ENCODE data around the gene RAPGEF1.
A peak's percentile ranks its signal among the peaks of the same experiment; 100 is the strongest.

The RAPGEF1 gene

DNA sequence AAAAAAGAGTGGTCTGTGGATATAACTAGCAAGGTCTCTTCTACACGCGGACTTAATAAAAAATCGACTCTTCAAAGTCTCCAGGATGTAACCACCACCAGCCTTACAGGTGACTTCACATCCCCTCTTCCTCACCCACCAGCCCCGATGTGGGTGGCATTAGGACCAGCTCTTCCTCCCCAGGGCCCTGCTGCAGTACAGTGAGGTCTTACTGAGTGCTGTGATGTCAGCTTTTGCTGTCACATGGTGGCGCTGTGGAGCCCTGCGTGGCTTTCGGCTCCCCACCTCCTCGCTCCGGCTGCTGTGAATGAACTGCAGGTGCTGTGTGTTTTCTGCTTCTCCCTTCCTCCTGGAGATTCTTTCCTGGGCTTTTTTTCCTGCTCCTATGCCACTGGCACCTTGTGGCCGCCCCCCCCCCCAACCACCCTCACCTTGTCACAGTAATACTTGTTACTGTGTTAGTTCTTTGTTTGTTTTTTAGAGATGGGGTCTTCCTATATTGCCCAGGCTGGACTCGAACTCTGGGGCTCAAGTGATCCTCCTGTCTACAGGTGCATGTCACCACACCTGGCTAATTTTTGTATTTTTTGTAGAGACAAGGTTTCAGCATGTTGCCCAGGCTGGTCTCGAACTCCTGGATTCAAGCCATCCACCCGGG, 15.8 kb upstream of the RAPGEF1 start (continued):
- TF ChIP-seq TSHZ1 (tag by site-specific recombination; IDR thresholded peaks at IDR 0.05; ENCODE audit: borderline replicate concordance) (no peak), ZNF394 (tag by site-specific recombination; IDR thresholded peaks at IDR 0.05; ENCODE audit: borderline replicate concordance) (peak; percentile 54; the same call in 1 of the 2 replicates), ZNF600 (tag by site-specific recombination; IDR thresholded peaks at IDR 0.05) (0 out of 2 replicates have a peak, but pooled peaks have one; percentile 57), PRDM1 (tag by site-specific recombination; IDR thresholded peaks at IDR 0.05) (no peak), ZNF660 (tag by site-specific recombination; IDR thresholded peaks at IDR 0.05) (peak; percentile 57; the same call in 1 of the 2 replicates), ZNF354C (tag by site-specific recombination; IDR thresholded peaks at IDR 0.05; ENCODE audit: borderline replicate concordance, low read depth) (no peak), ZNF510 (tag by site-specific recombination; IDR thresholded peaks at IDR 0.05; ENCODE audit: insufficient replicate concordance) (no peak), ZNF133 (tag by site-specific recombination; IDR thresholded peaks at IDR 0.05) (no peak), ZNF585B (tag by site-specific recombination; IDR thresholded peaks at IDR 0.05) (no peak), ZFHX2 (tag by site-specific recombination; conservative IDR thresholded peaks at IDR 0.05) (peak; percentile 59), ZNF132 (tag by site-specific recombination; IDR thresholded peaks at IDR 0.05; ENCODE audit: borderline replicate concordance) (no peak), ZNF146 (tag by site-specific recombination; IDR thresholded peaks at IDR 0.05) (no peak), PBX3 (CRISPR knock-in tag; IDR thresholded peaks at IDR 0.05) (no peak), ZNF623 (tag by site-specific recombination; IDR thresholded peaks at IDR 0.05) (no peak), KLF9 (tag by site-specific recombination; IDR thresholded peaks at IDR 0.05; ENCODE audit: low read depth) (no peak), ZNF76 (tag by site-specific recombination; IDR thresholded peaks at IDR 0.05; ENCODE audit: borderline replicate concordance, low read depth) (no peak), ZNF837 (tag by site-specific recombination; IDR thresholded peaks at IDR 0.05) (no peak), ZNF677 (tag by site-specific recombination; IDR thresholded peaks at IDR 0.05) (no peak), PRDM6 (tag by site-specific recombination; IDR thresholded peaks at IDR 0.05) (no peak), ZNF350 (tag by site-specific recombination; IDR thresholded peaks at IDR 0.05) (no peak), ZNF610 (tag by site-specific recombination; IDR thresholded peaks at IDR 0.05; ENCODE audit: borderline replicate concordance) (no peak), ZNF341 (tag by site-specific recombination; IDR thresholded peaks at IDR 0.05; ENCODE audit: low read depth) (no peak), ZNF654 (tag by site-specific recombination; IDR thresholded peaks at IDR 0.05; ENCODE audit: low read depth) (peak; percentile 79), ZNF830 (tag by site-specific recombination; IDR thresholded peaks at IDR 0.05; ENCODE audit: low read depth) (no peak), TCF7L2 (IDR thresholded peaks at IDR 0.05; ENCODE audit: borderline replicate concordance, low read depth, low read length) (no peak), ZNF561 (tag by site-specific recombination; IDR thresholded peaks at IDR 0.05; ENCODE audit: borderline replicate concordance) (no peak), ZBTB48 (tag by site-specific recombination; IDR thresholded peaks at IDR 0.05) (no peak)
- TF ChIP-seq, protein P1, sequence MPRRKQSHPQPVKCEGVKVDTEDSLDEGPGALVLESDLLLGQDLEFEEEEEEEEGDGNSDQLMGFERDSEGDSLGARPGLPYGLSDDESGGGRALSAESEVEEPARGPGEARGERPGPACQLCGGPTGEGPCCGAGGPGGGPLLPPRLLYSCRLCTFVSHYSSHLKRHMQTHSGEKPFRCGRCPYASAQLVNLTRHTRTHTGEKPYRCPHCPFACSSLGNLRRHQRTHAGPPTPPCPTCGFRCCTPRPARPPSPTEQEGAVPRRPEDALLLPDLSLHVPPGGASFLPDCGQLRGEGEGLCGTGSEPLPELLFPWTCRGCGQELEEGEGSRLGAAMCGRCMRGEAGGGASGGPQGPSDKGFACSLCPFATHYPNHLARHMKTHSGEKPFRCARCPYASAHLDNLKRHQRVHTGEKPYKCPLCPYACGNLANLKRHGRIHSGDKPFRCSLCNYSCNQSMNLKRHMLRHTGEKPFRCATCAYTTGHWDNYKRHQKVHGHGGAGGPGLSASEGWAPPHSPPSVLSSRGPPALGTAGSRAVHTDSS (tag by site-specific recombination; IDR thresholded peaks at IDR 0.05), result no peak
- TF ChIP-seq, protein P2, sequence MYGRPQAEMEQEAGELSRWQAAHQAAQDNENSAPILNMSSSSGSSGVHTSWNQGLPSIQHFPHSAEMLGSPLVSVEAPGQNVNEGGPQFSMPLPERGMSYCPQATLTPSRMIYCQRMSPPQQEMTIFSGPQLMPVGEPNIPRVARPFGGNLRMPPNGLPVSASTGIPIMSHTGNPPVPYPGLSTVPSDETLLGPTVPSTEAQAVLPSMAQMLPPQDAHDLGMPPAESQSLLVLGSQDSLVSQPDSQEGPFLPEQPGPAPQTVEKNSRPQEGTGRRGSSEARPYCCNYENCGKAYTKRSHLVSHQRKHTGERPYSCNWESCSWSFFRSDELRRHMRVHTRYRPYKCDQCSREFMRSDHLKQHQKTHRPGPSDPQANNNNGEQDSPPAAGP (tag by site-specific recombination; IDR thresholded peaks at IDR 0.05), result no peak
- TF ChIP-seq, protein P3, sequence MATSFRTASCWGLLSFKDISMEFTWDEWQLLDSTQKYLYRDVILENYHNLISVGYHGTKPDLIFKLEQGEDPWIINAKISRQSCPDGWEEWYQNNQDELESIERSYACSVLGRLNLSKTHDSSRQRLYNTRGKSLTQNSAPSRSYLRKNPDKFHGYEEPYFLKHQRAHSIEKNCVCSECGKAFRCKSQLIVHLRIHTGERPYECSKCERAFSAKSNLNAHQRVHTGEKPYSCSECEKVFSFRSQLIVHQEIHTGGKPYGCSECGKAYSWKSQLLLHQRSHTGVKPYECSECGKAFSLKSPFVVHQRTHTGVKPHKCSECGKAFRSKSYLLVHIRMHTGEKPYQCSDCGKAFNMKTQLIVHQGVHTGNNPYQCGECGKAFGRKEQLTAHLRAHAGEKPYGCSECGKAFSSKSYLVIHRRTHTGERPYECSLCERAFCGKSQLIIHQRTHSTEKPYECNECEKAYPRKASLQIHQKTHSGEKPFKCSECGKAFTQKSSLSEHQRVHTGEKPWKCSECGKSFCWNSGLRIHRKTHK (tag by site-specific recombination; IDR thresholded peaks at IDR 0.05), result no peak
